Cerebellar cortex (tissue), 1 donor: ENCODE results near the gene AXIN1.
"Not testable (repeated sequence)": the region's sequence is repeated elsewhere in the genome, so short reads cannot be mapped to it uniquely, and the experiment has no call there.

Experiments
- DNase-seq: peaks from one replicate; pipeline ENCODE4 v3.0.0-alpha.2; 2015; ENCODE audit warnings: low spot score

The AXIN1 gene

GRCh38 chr16:265711-266110 is 86.8 kb downstream of the AXIN1 start:
- DNase-seq: no peak

- DNase-seq: no peak
Observed at GRCh38 chr16:265002-265529, 87.5 kb downstream of the AXIN1 start.

GRCh38 chr16:264440-264951 is 88.0 kb downstream of the AXIN1 start:
- DNase-seq: no peak

- DNase-seq: no peak
Observed at GRCh38 chr16:263944-264343, 88.6 kb downstream of the AXIN1 start.

- DNase-seq: no peak
Observed at GRCh38 chr16:263182-263774, 89.2 kb downstream of the AXIN1 start.

- no peak for DNase-seq
Observed at GRCh38 chr16:262121-262745, 90.3 kb downstream of the AXIN1 start.

GRCh38 chr16:261031-261691 is 91.4 kb downstream of the AXIN1 start:
- peak; percentile 78 for DNase-seq

GRCh38 chr16:260326-260725 is 92.2 kb downstream of the AXIN1 start:
- no peak for DNase-seq

GRCh38 chr16:259814-260253 is 92.7 kb downstream of the AXIN1 start:
- DNase-seq: peak; percentile 87

- DNase-seq: no peak
Observed at GRCh38 chr16:259226-259625, 93.3 kb downstream of the AXIN1 start.

- DNase-seq: not testable (repeated sequence)
Observed at GRCh38 chr16:258091-258490, 94.4 kb downstream of the AXIN1 start.

- DNase-seq: no peak
Observed at GRCh38 chr16:255183-255582, 97.3 kb downstream of the AXIN1 start.

- DNase-seq: no peak
Observed at GRCh38 chr16:254461-254860, 98.1 kb downstream of the AXIN1 start.

GRCh38 chr16:253833-254232 is 98.7 kb downstream of the AXIN1 start:
- no peak for DNase-seq

GRCh38 chr16:252366-253337 is 99.9 kb downstream of the AXIN1 start:
- DNase-seq: no peak

- no peak for DNase-seq
Observed at GRCh38 chr16:249431-249830, 103.1 kb downstream of the AXIN1 start.

GRCh38 chr16:247027-247426 is 105.5 kb downstream of the AXIN1 start:
- DNase-seq: no peak

GRCh38 chr16:245105-245504 is 107.4 kb downstream of the AXIN1 start:
- no peak for DNase-seq

- no peak for DNase-seq
Observed at GRCh38 chr16:243348-243747, 109.2 kb downstream of the AXIN1 start.

GRCh38 chr16:242281-242680 is 110.2 kb downstream of the AXIN1 start:
- no peak for DNase-seq

GRCh38 chr16:240559-240958 is 112.0 kb downstream of the AXIN1 start:
- DNase-seq: no peak

GRCh38 chr16:239948-240277 is 112.6 kb downstream of the AXIN1 start:
- no peak for DNase-seq
